ENCODE measurements around the gene RIMS4. TPM values are rescaled to one million over a fixed set of nuclear protein-coding genes. Genes with fewer than 3 reads are reported as not detected.
A peak's percentile ranks its signal among the peaks of the same experiment; 100 is the strongest.

The RIMS4 gene
- total and polyA plus RNA-seq, 12 donors = 0.11 to 6.3 (median 0.78) TPM; not detected in 1

DNA sequence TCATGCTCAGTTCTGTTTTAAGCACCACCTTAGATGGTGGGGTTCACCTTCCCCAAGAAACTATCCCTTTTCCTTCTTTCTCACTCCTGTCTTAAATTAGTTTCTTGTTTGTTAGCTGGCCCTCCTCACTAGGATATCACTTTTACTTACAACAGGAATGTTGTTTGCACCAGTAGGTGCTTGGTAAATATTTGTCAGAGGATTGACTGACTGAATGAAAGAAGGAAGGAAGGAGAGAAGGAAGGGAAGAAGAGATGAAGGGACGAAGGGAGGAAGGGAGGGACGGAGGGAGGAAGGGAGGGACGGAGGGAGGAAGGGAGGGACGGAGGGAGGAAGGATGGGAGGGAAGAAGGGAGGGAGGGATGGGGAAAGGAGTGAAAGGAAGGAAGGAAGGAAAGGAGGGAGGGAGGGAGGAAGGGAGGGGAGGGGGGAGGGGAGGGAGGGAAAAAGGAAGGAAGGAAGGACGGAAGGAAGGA, 65.2 kb downstream of the RIMS4 start:
- H3K4me1 ChIP-seq (replicated peaks in 1 of 2) = peaks cover 6 to 23% of the 10 kb centered on the region in 2 donors
- H3K27me3 ChIP-seq = peaks cover 3% of the 10 kb centered on the region
- no peak for DNase-seq
- no peaks in the 10 kb centered on the region for H3K36me3 ChIP-seq (replicated peaks in 1 of 2)
- H3K9me3 ChIP-seq (replicated peaks in 1 of 3) = no peaks in the 10 kb centered on the region
- 19 to 31% (median 27%) methylated on average over 5 of the region's 5 CpGs for WGBS, 4 donors
- no peak for TF ChIP-seq CTCF (IDR thresholded peaks at IDR 0.05)
- no peak for TF ChIP-seq POLR2A (IDR thresholded peaks at IDR 0.05)
- intact Hi-C loops (cut with DNase I) = no loop called here
- H3K4me3 ChIP-seq = peak overlapping the region in 1 of 4 donors; percentile 64
- peak overlapping the region in 1 of 5 donors; percentile 64 for H3K27ac ChIP-seq

DNA sequence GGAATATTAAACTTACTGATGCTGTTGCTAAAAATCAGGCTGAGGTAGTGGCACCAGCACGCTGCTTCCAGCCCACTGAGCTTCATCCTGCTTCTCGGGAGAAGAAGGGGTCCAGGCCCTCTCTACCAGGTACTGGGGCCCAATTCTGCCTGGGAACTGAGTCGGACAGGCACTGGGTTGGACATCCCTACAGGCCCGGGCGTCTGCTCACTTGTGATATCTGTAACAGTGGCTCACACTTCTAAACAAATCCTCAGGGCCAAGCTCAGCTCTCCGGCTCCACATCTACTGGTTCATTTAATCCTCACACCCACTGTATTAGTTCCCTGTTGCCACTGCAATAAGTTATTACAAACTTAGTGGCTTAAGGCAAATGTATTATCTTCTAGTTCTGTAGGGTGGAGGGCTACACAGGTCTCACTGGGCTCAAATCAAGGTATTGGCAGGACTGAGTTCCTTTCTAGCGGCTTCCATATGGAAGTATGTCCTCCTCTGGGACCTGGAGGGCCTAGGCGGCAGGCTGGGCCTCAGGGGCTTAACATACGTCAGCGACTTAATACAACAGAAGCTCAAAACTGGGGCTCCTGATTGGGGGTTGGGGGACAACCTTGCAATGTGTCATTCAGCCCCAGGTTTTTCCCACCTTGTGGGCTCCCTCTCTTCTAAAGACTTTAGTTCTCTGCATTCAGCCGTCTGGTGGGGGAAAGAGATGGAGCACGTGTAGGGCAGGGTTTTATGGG, 66.3 kb downstream of the RIMS4 start:
- no peak overlapping the region for H3K27ac ChIP-seq
- H3K9me3 ChIP-seq (replicated peaks in 1 of 3) = no peaks in the 10 kb centered on the region
- H3K36me3 ChIP-seq (replicated peaks in 1 of 2) = no peaks in the 10 kb centered on the region
- H3K27me3 ChIP-seq = no peaks in the 10 kb centered on the region
- intact Hi-C loops (cut with DNase I) = no loop called here
- no peak for DNase-seq
- peaks cover 6 to 23% of the 10 kb centered on the region in 2 donors for H3K4me1 ChIP-seq (replicated peaks in 1 of 2)
- H3K4me3 ChIP-seq = no peak overlapping the region
- WGBS, 4 donors = 86 to 96% (median 90%) methylated on average over 9 to 12 of the region's 12 CpGs
- TF ChIP-seq CTCF (IDR thresholded peaks at IDR 0.05) (no peak), POLR2A (IDR thresholded peaks at IDR 0.05) (no peak)

DNA sequence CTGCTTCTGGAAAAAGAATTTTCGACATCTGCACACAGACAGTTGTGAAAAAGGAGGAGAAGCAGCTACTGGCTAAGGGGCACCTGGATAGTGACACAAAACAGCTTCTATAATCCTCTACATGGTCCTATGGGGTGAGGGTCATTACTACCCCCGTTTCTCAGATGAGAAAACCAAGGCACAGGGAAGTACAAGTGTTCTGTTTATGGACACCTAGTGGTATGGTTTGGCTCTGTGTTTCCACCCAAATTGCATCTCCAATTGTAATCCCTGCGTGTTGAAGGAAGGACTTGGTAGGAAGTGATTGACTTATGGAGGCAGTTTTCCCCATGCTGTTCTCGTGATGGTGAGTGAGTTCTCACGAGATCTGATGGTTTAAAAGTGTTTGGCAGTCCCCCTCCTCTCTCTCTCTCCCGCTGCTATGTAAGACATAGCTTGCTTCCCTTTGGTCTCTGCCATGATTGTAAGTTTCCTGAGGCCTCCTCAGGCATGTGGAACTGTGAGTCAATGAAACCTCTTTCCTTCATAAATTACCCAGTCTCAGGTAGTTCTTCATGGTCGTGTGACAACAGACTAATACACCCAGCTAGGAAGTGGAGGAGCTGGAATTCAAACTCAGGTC, 67.2 kb downstream of the RIMS4 start:
- DNase-seq = no peak
- no peak overlapping the region for H3K4me3 ChIP-seq
- no peaks in the 10 kb centered on the region for H3K9me3 ChIP-seq (replicated peaks in 1 of 3)
- TF ChIP-seq POLR2A (IDR thresholded peaks at IDR 0.05) = no peak
- TF ChIP-seq CTCF (IDR thresholded peaks at IDR 0.05) = no peak
- H3K27ac ChIP-seq = no peak overlapping the region
- H3K36me3 ChIP-seq (replicated peaks in 1 of 2) = no peaks in the 10 kb centered on the region
- WGBS, 4 donors = 75 to 87% (median 76%) methylated on average over 7 of the region's 7 CpGs
- intact Hi-C loops (cut with DNase I) = no loop called here
- H3K27me3 ChIP-seq = no peaks in the 10 kb centered on the region
- peaks cover 6 to 23% of the 10 kb centered on the region in 2 donors for H3K4me1 ChIP-seq (replicated peaks in 1 of 2)

GRCh38 chr20:44742304-44743079, 67.9 kb downstream of the RIMS4 start:
- Histone ChIP-seq H3K4me3 (no peak overlapping the region), H3K9me3 (replicated peaks in 1 of 3) (no peaks in the 10 kb centered on the region), H3K4me1 (replicated peaks in 1 of 2) (peaks cover 6 to 19% of the 10 kb centered on the region in 2 donors), H3K36me3 (replicated peaks in 1 of 2) (no peaks in the 10 kb centered on the region), H3K27me3 (no peaks in the 10 kb centered on the region), H3K27ac (peak overlapping the region in 1 of 5 donors; percentile 58)
- intact Hi-C loops (cut with DNase I) = no loop called here
- DNase-seq = peak in 1 of 7 donors; percentile 44
- 39 to 73% (median 67%) methylated on average over 9 to 14 of the region's 14 CpGs for WGBS, 4 donors
- TF ChIP-seq CTCF (IDR thresholded peaks at IDR 0.05) (no peak), POLR2A (IDR thresholded peaks at IDR 0.05) (no peak)
